Transverse colon (tissue), 4 donors: ENCODE results near the gene AKT1. TPM values are rescaled to one million over a fixed set of nuclear protein-coding genes. Genes with fewer than 3 reads are reported as not detected.

Experiments used
- DNase-seq: peaks from one replicate; pipeline ENCODE4 v3.0.0-alpha.2; 2019
- H3K27ac ChIP-seq, 4 donors: fragments of 200-600 bp; sonication (generic); 2 replicates each; pipeline ENCODE4 v1.5.1; 2016 to 2018; ENCODE audit warnings: inconsistent platforms in 4 of 4
- H3K27me3 ChIP-seq: fragments of 200-600 bp; sonication (generic); 2 replicates; pipeline ENCODE4 v1.5.1; 2017; ENCODE audit warnings: inconsistent platforms
- H3K36me3 ChIP-seq, 4 donors: fragments of 200-600 bp; sonication (generic); 2 replicates each; pipeline ENCODE4 v1.5.1; 2017 to 2019; ENCODE audit warnings: inconsistent platforms in 4 of 4
- H3K4me1 ChIP-seq, 4 donors: fragments of 200-600 bp; sonication (generic); 2 replicates each; pipeline ENCODE4 v1.5.1; 2017 to 2020; ENCODE audit warnings: inconsistent platforms in 4 of 4
- H3K4me3 ChIP-seq, 4 donors: fragments of 200-600 bp; sonication (generic); 1 replicate in 1 of 4; 2 replicates in 3 of 4; pipeline versions ENCODE4 v1.5.1 to v1.6.1; 2017 to 2019; ENCODE audit warnings: inconsistent platforms in 4 of 4
- H3K9me3 ChIP-seq, 2 donors: fragments of 200-600 bp; sonication (generic); 2 replicates each; pipeline ENCODE4 v1.5.1; 2017 to 2019; ENCODE audit warnings: inconsistent platforms in 2 of 2
- EP300 ChIP-seq: sonication (generic); formaldehyde crosslinking; IDR thresholded peaks from one replicate; pipeline ENCODE4 v1.6.1; 2017; ENCODE audit warnings: antibody characterized with exemption, low read depth
- POLR2A ChIP-seq: fragments of 450-650 bp; IDR thresholded peaks from one replicate; pipeline ENCODE4 v1.6.1; 2016; ENCODE audit warnings: antibody characterized with exemption, mild to moderate bottlenecking, moderate library complexity
- POLR2AphosphoS5 ChIP-seq, 3 donors: sonication (generic); formaldehyde crosslinking; IDR thresholded peaks; one replicate each; pipeline ENCODE4 v1.6.1; 2016; ENCODE audit warnings: antibody characterized with exemption in 3 of 3
- WGBS, 2 donors: methylation state at CpG; one replicate each; pipeline ENCODE4 v1.1.5; 2018; ENCODE audit warnings: low coverage in 1 of 2; 5-methylcytosine and 5-hydroxymethylcytosine counted together
- in situ Hi-C, 4 donors: fragments of 200-750 bp; cut with MboI; loops; one replicate each; pipeline versions ENCODE4 v1.15.0 to v1.15.1; 2017; ENCODE audit warnings: low sequenced_read_pairs in 3 of 4, low pct_ligation_motif_present in 1 of 4, low pct_unique_long_range_greater_than_20kb in 1 of 4
- intact Hi-C: fragments of 100-400 bp; cut with DNase I; formaldehyde crosslinking; loops from one replicate; pipeline ENCODE4 v1.15.1; 2023; ENCODE audit warnings: low total_unique reads
- total RNA-seq, 4 donors: library from RNA; depleted of rRNA; stranded (reverse); fragments of >200 nt; gene quantifications; one replicate each; pipeline ENCODE4 v1.1.0, GENCODE V29; 2016
- TF ChIP-seq, protein P1 (sequence below), 5 experiments: fragments of 200-600 bp in 3 of 5; fragments of 450-650 bp in 2 of 5; sonication (generic) in 3 of 5; IDR thresholded peaks; 1 replicate in 2 of 5; 2 replicates in 3 of 5; pipeline ENCODE4 v1.5.1; 2016 to 2017; ENCODE audit warnings: antibody characterized with exemption in 5 of 5, inconsistent platforms in 3 of 5, mild to moderate bottlenecking in 2 of 5, moderate library complexity in 1 of 5

Gene AKT1
- total RNA-seq, 4 donors from 2014 or later: 85.4 to 310 (median 136) TPM

- Histone ChIP-seq H3K4me1 (peaks cover 16 to 22% (median 17%) of the 10 kb centered on the region in 4 donors), H3K9me3 (no peaks in the 10 kb centered on the region), H3K36me3 (peaks cover 0 to 8% (median 4%) of the 10 kb centered on the region in 4 donors), H3K4me3 (no peak overlapping the region), H3K27me3 (no peaks in the 10 kb centered on the region), H3K27ac (no peak overlapping the region)
- WGBS, 2 donors: 52 to 79% methylated on average over 6 to 26 of the region's 27 CpGs
- intact Hi-C loops: no loop called here
- in situ Hi-C loops: no loop called here
- no peak for TF ChIP-seq POLR2A
- TF ChIP-seq, protein P1, sequence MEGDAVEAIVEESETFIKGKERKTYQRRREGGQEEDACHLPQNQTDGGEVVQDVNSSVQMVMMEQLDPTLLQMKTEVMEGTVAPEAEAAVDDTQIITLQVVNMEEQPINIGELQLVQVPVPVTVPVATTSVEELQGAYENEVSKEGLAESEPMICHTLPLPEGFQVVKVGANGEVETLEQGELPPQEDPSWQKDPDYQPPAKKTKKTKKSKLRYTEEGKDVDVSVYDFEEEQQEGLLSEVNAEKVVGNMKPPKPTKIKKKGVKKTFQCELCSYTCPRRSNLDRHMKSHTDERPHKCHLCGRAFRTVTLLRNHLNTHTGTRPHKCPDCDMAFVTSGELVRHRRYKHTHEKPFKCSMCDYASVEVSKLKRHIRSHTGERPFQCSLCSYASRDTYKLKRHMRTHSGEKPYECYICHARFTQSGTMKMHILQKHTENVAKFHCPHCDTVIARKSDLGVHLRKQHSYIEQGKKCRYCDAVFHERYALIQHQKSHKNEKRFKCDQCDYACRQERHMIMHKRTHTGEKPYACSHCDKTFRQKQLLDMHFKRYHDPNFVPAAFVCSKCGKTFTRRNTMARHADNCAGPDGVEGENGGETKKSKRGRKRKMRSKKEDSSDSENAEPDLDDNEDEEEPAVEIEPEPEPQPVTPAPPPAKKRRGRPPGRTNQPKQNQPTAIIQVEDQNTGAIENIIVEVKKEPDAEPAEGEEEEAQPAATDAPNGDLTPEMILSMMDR (IDR thresholded peaks at IDR 0.05): no peak
- no peak for TF ChIP-seq EP300
- TF ChIP-seq POLR2AphosphoS5 (IDR thresholded peaks at IDR 0.05): no peak
- no peak for DNase-seq
These were observed 38.9 kb downstream of the AKT1 start for GRCh38 chr14:104756477-104757237.

- Histone ChIP-seq H3K27me3 (no peaks in the 10 kb centered on the region), H3K4me1 (peaks cover 16 to 22% (median 17%) of the 10 kb centered on the region in 4 donors), H3K9me3 (no peaks in the 10 kb centered on the region), H3K27ac (no peak overlapping the region), H3K4me3 (no peak overlapping the region), H3K36me3 (peaks cover 0 to 8% (median 4%) of the 10 kb centered on the region in 4 donors)
- TF ChIP-seq POLR2A (no peak), EP300 (no peak), POLR2AphosphoS5 (IDR thresholded peaks at IDR 0.05) (no peak)
- TF ChIP-seq, protein P1 (IDR thresholded peaks at IDR 0.05): no peak
- 76% methylated on average over 8 of the region's 11 CpGs; no CpG with 5 or more reads in 1 of the 2 donors for WGBS, 2 donors
- in situ Hi-C loops: no loop called here
- intact Hi-C loops: no loop called here
- DNase-seq: no peak
These were observed 39.9 kb downstream of the AKT1 start for GRCh38 chr14:104755621-104756020.

GRCh38 chr14:104754213-104754851, 41.2 kb downstream of the AKT1 start:
- intact Hi-C loops: no loop called here
- peak overlapping the region in 3 of 4 donors; percentile 85 to 93 (median 92) for H3K27ac ChIP-seq
- peaks cover 0 to 8% (median 4%) of the 10 kb centered on the region in 4 donors for H3K36me3 ChIP-seq
- H3K27me3 ChIP-seq: no peaks in the 10 kb centered on the region
- no peaks in the 10 kb centered on the region for H3K9me3 ChIP-seq
- TF ChIP-seq EP300 (no peak), POLR2A (no peak), POLR2AphosphoS5 (IDR thresholded peaks at IDR 0.05) (no peak)
- TF ChIP-seq, protein P1 (IDR thresholded peaks at IDR 0.05): no peak
- H3K4me1 ChIP-seq: peaks cover 16 to 29% (median 22%) of the 10 kb centered on the region in 4 donors
- H3K4me3 ChIP-seq: peak overlapping the region in 2 of 4 donors; percentile 89 to 93
- in situ Hi-C loops: no loop called here
- DNase-seq: no peak
- 13 to 45% methylated on average over 4 to 13 of the region's 13 CpGs for WGBS, 2 donors

DNA sequence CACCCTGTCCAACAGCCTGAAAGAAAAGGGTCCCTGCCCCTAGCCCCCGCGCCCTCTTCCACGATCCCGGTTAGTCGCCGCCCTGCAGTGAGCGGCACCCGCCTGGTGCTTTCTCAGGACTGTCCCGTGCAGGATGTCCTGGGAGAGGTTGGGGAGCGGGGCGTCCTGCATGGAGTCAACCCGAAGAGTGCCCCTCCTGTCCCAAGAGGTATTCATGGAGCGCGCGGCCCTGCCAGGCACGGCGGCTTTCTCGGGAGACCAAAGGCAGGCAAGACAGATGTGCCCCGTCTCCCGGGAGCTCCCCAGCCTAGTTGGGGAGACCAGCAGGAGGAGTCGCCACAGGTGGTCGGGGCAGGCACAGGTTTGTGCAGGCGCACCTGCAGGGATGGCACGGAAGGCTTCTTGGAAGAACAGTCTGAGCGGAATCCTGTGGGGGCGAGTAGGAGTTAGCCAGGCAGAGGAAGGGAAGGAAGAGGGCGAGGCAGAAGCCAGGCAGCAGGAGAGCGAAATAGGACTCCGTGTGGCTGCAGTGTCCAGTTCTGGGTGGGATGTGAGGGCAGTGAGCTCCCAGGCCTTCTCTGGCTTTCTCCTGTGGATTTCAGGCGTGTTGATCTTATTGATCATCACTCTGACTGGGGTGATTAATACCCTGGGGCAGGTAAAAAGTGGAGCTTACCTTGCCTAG, 41.9 kb downstream of the AKT1 start:
- Histone ChIP-seq H3K27ac (peak overlapping the region; percentile 85 to 93 (median 90)), H3K9me3 (no peaks in the 10 kb centered on the region), H3K36me3 (peaks cover 0 to 8% (median 4%) of the 10 kb centered on the region in 4 donors), H3K27me3 (no peaks in the 10 kb centered on the region), H3K4me3 (peak overlapping the region; percentile 89 to 96 (median 92)), H3K4me1 (peaks cover 19 to 36% (median 28%) of the 10 kb centered on the region in 4 donors)
- peak; percentile 32 for DNase-seq
- in situ Hi-C loops: no loop called here
- WGBS, 2 donors: 2% methylated on average over 30 of the region's 30 CpGs; no CpG with 5 or more reads in 1 of the 2 donors
- no peak for TF ChIP-seq POLR2A
- TF ChIP-seq, protein P1 (IDR thresholded peaks at IDR 0.05): no peak
- intact Hi-C loops: no loop called here
